Fibroblast of villous mesenchyme (primary cell): Measurements from ENCODE around the gene FBXL19. TPM values are rescaled to one million over a fixed set of nuclear protein-coding genes. Genes with fewer than 3 reads are reported as not detected.
A peak's percentile ranks its signal among the peaks of the same experiment; 100 is the strongest.

Experiments used
- DNase-seq: peaks from one replicate; pipeline ENCODE4 v3.0.0-alpha.2; 2010; ENCODE audit warnings: low read depth
- H3K4me3 ChIP-seq: 2 replicates; pipeline ENCODE4 v1.5.1; 2011; ENCODE audit warnings: low read depth, mild to moderate bottlenecking, low read length
- CTCF ChIP-seq: IDR thresholded peaks from 2 replicates; pipeline ENCODE4 v1.5.1; 2012; ENCODE audit warnings: low read depth, mild to moderate bottlenecking, low read length; ENCODE audit not compliant: insufficient read depth
- total RNA-seq: library from RNA; depleted of rRNA; stranded (reverse); fragments of >200 nt; gene quantifications from 2 replicates; pipeline ENCODE4 v1.2.3, GENCODE V29; 2012

Gene FBXL19
- total RNA-seq, 1 donor = 26.8 TPM

- no peak overlapping the region for H3K4me3 ChIP-seq
- DNase-seq = no peak
- TF ChIP-seq CTCF = no peak
Measured at GRCh38 chr16:30912794-30913412, 10.5 kb upstream of the FBXL19 start.

- TF ChIP-seq CTCF = no peak
- H3K4me3 ChIP-seq = no peak overlapping the region
- no peak for DNase-seq
Measured at GRCh38 chr16:30914830-30915229, 8.5 kb upstream of the FBXL19 start.

GRCh38 chr16:30918614-30919013 is 4.8 kb upstream of the FBXL19 start:
- no peak for TF ChIP-seq CTCF
- no peak for DNase-seq
- H3K4me3 ChIP-seq = no peak overlapping the region

GRCh38 chr16:30920891-30921290 is 2.5 kb upstream of the FBXL19 start:
- TF ChIP-seq CTCF = no peak
- H3K4me3 ChIP-seq = no peak overlapping the region
- DNase-seq = no peak

- H3K4me3 ChIP-seq = peak overlapping the region; percentile 65
Measured at GRCh38 chr16:30921459-30921747, 2.0 kb upstream of the FBXL19 start.

GRCh38 chr16:30921748-30922419 is 1.5 kb upstream of the FBXL19 start:
- TF ChIP-seq CTCF = peak; percentile 96
- H3K4me3 ChIP-seq = peak overlapping the region; percentile 65
- DNase-seq = peak; percentile 90

More at GRCh38 chr16:30921459-30921747, 2.0 kb upstream of the FBXL19 start:
- DNase-seq = no peak
- no peak for TF ChIP-seq CTCF
